HepG2 (cell line): ENCODE measurements around the gene CD300A. TPM values are rescaled to one million over a fixed set of nuclear protein-coding genes. Genes with fewer than 3 reads are reported as not detected.

Source experiments
- CEBPG ChIP-seq: IDR thresholded peaks from 2 replicates; pipeline ENCODE4 v1.6.1; 2016
- CREM ChIP-seq, 2 experiments: sonication (generic) in 1 of 2; formaldehyde crosslinking in 1 of 2; IDR thresholded peaks; 2 replicates each; pipeline versions ENCODE4 v1.4.0 to v1.6.1; 2016 to 2020; ENCODE audit warnings: antibody characterized with exemption in 1 of 2, mild to moderate bottlenecking in 1 of 2, missing genetic modification reagents in 1 of 2
- KDM3A ChIP-seq: IDR thresholded peaks from 2 replicates; pipeline ENCODE4 v1.6.1; 2018; ENCODE audit warnings: low read depth, missing compliant biosample characterization
- KLF11 ChIP-seq: IDR thresholded peaks from 2 replicates; pipeline ENCODE4 v1.6.1; 2016; ENCODE audit warnings: missing compliant biosample characterization
- PHF5A ChIP-seq: IDR thresholded peaks from one replicate; pipeline ENCODE4 v1.6.1; 2018; ENCODE audit warnings: low read depth, missing genetic modification reagents; ENCODE audit not compliant: unreplicated experiment
- RXRA ChIP-seq: sonication (generic); formaldehyde crosslinking; IDR thresholded peaks from 2 replicates; pipeline ENCODE4 v1.5.1; 2020; ENCODE audit warnings: missing genetic modification reagents
- SOX6 ChIP-seq, 2 experiments: fragments of 450-650 bp in 1 of 2; sonication (generic) in 1 of 2; formaldehyde crosslinking in 1 of 2; IDR thresholded peaks; 2 replicates each; pipeline versions ENCODE4 v1.4.0 to v1.6.1; 2017 to 2020; ENCODE audit warnings: antibody characterized with exemption in 1 of 2, mild to moderate bottlenecking in 1 of 2, missing genetic modification reagents in 1 of 2
- TCF12 ChIP-seq, 2 experiments: fragments of 450-650 bp in 1 of 2; sonication (generic) in 1 of 2; formaldehyde crosslinking in 1 of 2; IDR thresholded peaks; 2 replicates each; pipeline versions ENCODE4 v1.6.1 to v1.8.0; 2017 to 2022; ENCODE audit warnings: antibody characterized with exemption in 1 of 2, mild to moderate bottlenecking in 1 of 2, missing genetic modification reagents in 1 of 2, moderate library complexity in 1 of 2
- ZBTB8A ChIP-seq: sonication (generic); formaldehyde crosslinking; IDR thresholded peaks from 2 replicates; pipeline ENCODE4 v1.4.0; 2020; ENCODE audit warnings: mild to moderate bottlenecking, low read depth, missing genetic modification reagents, borderline replicate concordance
- ZNF350 ChIP-seq: sonication (generic); formaldehyde crosslinking; IDR thresholded peaks from 2 replicates; pipeline ENCODE4 v1.4.0; 2020; ENCODE audit warnings: mild to moderate bottlenecking, low read depth, missing genetic modification reagents, borderline replicate concordance
- ZNF589 ChIP-seq: sonication (generic); formaldehyde crosslinking; conservative IDR thresholded peaks from 2 replicates; pipeline ENCODE4 v1.8.0; 2022; ENCODE audit warnings: mild to moderate bottlenecking, moderate library complexity, missing genetic modification reagents
- ZNF598 ChIP-seq: sonication (generic); formaldehyde crosslinking; IDR thresholded peaks from 2 replicates; pipeline ENCODE4 v1.5.1; 2020; ENCODE audit warnings: mild to moderate bottlenecking, missing genetic modification reagents, borderline replicate concordance
- ZNF746 ChIP-seq: sonication (generic); formaldehyde crosslinking; IDR thresholded peaks from 2 replicates; pipeline ENCODE4 v1.8.0; 2022; ENCODE audit warnings: mild to moderate bottlenecking, missing genetic modification reagents
- polyA plus RNA-seq, 8 experiments: library from polyadenylated mRNA; depleted of rRNA in 3 of 8; stranded (reverse) in 7 of 8; unstranded in 1 of 8; fragments of >200 nt; fragmentation: Illumina TruSeq in 4 of 8; extraction: Trizol in 4 of 8; gene quantifications; 2 replicates each; pipeline versions ENCODE4 v1.2.1 to v1.2.3, GENCODE V29; 2011 to 2016; ENCODE audit warnings: low read depth in 4 of 8, missing spikeins in 1 of 8, mixed read lengths in 1 of 8; ENCODE audit not compliant: insufficient read depth in 1 of 8
- total RNA-seq, 5 experiments: library from RNA; depleted of rRNA; stranded (reverse); fragments of >200 nt; fragmentation: Illumina TruSeq; extraction: Trizol; gene quantifications; 2 replicates each; pipeline ENCODE4 v1.2.3, GENCODE V29; 2016; ENCODE audit warnings: low read depth in 1 of 5
- TF ChIP-seq, protein P1 (sequence below): sonication (generic); formaldehyde crosslinking; IDR thresholded peaks from 2 replicates; pipeline ENCODE4 v1.5.0; 2020; ENCODE audit warnings: mild to moderate bottlenecking, missing genetic modification reagents, borderline replicate concordance
- TF ChIP-seq, protein P2 (sequence below): sonication (generic); formaldehyde crosslinking; IDR thresholded peaks from 2 replicates; pipeline ENCODE4; 2020; ENCODE audit warnings: missing genetic modification reagents, mild to moderate bottlenecking, borderline replicate concordance
- TF ChIP-seq, protein P3 (sequence below): sonication (generic); formaldehyde crosslinking; IDR thresholded peaks from 2 replicates; pipeline ENCODE4 v1.4.0; 2020; ENCODE audit warnings: mild to moderate bottlenecking, missing genetic modification reagents

The CD300A gene
- total and polyA plus RNA-seq, 2 of the 13 experiments (the other 11 are each of a cell fraction or from before 2014, with no cell fraction given): not detected

DNA sequence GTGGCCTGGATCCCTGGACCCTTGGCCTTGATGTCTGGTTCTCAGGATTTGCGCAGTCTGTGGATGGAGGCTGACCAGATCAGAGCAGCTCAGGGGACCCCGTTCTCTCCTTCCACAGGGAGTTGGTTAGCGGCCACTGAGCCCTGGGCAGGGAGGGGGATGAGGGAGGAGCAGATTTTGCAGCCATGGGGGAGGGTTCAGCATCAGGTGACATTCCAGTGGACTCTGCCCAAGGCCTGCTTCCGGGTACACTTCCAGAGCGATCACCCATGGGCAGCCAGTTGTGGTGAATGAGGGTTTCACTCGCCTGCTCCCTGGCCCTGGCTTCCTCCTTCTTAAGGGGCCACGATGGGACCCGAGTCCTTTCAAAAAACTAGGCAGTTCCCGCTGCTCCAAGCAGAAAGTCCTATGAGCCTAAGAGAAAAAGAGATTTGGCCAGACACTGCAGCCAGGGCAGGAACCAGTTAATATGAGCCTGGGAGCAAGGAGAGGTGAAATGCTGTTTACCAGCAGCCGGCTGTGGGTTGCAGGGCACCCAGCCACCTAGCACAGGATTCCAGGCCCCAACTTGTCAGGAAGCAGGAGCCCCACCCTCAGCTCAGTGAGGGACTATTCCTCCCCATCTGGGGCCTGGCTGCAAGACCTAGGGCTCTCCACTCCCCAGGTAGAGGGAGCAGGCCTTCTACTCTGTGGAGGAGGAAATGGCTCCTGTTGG, 39.2 kb upstream of the CD300A start (continued):
- TF ChIP-seq, protein P1, sequence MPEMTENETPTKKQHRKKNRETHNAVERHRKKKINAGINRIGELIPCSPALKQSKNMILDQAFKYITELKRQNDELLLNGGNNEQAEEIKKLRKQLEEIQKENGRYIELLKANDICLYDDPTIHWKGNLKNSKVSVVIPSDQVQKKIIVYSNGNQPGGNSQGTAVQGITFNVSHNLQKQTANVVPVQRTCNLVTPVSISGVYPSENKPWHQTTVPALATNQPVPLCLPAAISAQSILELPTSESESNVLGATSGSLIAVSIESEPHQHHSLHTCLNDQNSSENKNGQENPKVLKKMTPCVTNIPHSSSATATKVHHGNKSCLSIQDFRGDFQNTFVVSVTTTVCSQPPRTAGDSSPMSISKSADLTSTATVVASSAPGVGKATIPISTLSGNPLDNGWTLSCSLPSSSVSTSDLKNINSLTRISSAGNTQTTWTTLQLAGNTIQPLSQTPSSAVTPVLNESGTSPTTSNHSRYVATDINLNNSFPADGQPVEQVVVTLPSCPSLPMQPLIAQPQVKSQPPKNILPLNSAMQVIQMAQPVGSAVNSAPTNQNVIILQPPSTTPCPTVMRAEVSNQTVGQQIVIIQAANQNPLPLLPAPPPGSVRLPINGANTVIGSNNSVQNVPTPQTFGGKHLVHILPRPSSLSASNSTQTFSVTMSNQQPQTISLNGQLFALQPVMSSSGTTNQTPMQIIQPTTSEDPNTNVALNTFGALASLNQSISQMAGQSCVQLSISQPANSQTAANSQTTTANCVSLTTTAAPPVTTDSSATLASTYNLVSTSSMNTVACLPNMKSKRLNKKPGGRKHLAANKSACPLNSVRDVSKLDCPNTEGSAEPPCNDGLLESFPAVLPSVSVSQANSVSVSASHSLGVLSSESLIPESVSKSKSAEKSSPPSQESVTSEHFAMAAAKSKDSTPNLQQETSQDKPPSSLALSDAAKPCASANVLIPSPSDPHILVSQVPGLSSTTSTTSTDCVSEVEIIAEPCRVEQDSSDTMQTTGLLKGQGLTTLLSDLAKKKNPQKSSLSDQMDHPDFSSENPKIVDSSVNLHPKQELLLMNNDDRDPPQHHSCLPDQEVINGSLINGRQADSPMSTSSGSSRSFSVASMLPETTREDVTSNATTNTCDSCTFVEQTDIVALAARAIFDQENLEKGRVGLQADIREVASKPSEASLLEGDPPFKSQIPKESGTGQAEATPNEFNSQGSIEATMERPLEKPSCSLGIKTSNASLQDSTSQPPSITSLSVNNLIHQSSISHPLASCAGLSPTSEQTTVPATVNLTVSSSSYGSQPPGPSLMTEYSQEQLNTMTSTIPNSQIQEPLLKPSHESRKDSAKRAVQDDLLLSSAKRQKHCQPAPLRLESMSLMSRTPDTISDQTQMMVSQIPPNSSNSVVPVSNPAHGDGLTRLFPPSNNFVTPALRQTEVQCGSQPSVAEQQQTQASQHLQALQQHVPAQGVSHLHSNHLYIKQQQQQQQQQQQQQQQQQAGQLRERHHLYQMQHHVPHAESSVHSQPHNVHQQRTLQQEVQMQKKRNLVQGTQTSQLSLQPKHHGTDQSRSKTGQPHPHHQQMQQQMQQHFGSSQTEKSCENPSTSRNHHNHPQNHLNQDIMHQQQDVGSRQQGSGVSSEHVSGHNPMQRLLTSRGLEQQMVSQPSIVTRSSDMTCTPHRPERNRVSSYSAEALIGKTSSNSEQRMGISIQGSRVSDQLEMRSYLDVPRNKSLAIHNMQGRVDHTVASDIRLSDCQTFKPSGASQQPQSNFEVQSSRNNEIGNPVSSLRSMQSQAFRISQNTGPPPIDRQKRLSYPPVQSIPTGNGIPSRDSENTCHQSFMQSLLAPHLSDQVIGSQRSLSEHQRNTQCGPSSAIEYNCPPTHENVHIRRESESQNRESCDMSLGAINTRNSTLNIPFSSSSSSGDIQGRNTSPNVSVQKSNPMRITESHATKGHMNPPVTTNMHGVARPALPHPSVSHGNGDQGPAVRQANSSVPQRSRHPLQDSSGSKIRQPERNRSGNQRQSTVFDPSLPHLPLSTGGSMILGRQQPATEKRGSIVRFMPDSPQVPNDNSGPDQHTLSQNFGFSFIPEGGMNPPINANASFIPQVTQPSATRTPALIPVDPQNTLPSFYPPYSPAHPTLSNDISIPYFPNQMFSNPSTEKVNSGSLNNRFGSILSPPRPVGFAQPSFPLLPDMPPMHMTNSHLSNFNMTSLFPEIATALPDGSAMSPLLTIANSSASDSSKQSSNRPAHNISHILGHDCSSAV (CRISPR knock-in tag): no peak
- TF ChIP-seq KLF11 (CRISPR knock-in tag) (no peak), SOX6 (IDR thresholded peaks at IDR 0.05) (no peak), SOX6 (CRISPR knock-in tag; IDR thresholded peaks at IDR 0.05) (peak; percentile 65), RXRA (peak; percentile 84), ZNF589 (0 out of 2 replicates have a peak, but pooled peaks have one; percentile 69), TCF12 (IDR thresholded peaks at IDR 0.05) (no peak), TCF12 (CRISPR knock-in tag; IDR thresholded peaks at IDR 0.05) (peak; percentile 95), CEBPG (CRISPR knock-in tag) (0 out of 2 replicates have a peak, but pooled peaks have one; percentile 19), PHF5A (CRISPR knock-in tag) (peak; percentile 80), ZBTB8A (CRISPR knock-in tag) (no peak), KDM3A (CRISPR knock-in tag) (peak; percentile 34; the same call in 1 of the 2 replicates), CREM (IDR thresholded peaks at IDR 0.05) (peak; percentile 46; the same call in 1 of the 2 replicates), CREM (CRISPR knock-in tag; IDR thresholded peaks at IDR 0.05) (no peak), ZNF350 (CRISPR knock-in tag) (peak; percentile 77; the same call in 1 of the 2 replicates), ZNF598 (CRISPR knock-in tag) (peak; percentile 90; the same call in 1 of the 2 replicates), ZNF746 (CRISPR knock-in tag) (peak; percentile 85; the same call in 1 of the 2 replicates)
- TF ChIP-seq, protein P2, sequence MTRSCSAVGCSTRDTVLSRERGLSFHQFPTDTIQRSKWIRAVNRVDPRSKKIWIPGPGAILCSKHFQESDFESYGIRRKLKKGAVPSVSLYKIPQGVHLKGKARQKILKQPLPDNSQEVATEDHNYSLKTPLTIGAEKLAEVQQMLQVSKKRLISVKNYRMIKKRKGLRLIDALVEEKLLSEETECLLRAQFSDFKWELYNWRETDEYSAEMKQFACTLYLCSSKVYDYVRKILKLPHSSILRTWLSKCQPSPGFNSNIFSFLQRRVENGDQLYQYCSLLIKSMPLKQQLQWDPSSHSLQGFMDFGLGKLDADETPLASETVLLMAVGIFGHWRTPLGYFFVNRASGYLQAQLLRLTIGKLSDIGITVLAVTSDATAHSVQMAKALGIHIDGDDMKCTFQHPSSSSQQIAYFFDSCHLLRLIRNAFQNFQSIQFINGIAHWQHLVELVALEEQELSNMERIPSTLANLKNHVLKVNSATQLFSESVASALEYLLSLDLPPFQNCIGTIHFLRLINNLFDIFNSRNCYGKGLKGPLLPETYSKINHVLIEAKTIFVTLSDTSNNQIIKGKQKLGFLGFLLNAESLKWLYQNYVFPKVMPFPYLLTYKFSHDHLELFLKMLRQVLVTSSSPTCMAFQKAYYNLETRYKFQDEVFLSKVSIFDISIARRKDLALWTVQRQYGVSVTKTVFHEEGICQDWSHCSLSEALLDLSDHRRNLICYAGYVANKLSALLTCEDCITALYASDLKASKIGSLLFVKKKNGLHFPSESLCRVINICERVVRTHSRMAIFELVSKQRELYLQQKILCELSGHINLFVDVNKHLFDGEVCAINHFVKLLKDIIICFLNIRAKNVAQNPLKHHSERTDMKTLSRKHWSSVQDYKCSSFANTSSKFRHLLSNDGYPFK (CRISPR knock-in tag): peak; percentile 57
- TF ChIP-seq, protein P3, sequence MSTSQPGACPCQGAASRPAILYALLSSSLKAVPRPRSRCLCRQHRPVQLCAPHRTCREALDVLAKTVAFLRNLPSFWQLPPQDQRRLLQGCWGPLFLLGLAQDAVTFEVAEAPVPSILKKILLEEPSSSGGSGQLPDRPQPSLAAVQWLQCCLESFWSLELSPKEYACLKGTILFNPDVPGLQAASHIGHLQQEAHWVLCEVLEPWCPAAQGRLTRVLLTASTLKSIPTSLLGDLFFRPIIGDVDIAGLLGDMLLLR (CRISPR knock-in tag): peak; percentile 72; the same call in 1 of the 2 replicates
